Esophagus muscularis mucosa (tissue), 4 donors: ENCODE measurements around the gene YEATS4. TPM values are rescaled to one million over a fixed set of nuclear protein-coding genes. Genes with fewer than 3 reads are reported as not detected.

Source experiments
- DNase-seq: peaks from one replicate; pipeline ENCODE4 v3.0.0-alpha.2; 2017; ENCODE audit errors: extremely low spot score
- H3K27ac ChIP-seq, 4 donors: fragments of 200-600 bp; sonication (generic); replicated peaks in 1 of 4; 1 replicate in 3 of 4; 2 replicates in 1 of 4; pipeline ENCODE4 v1.5.1; 2016 to 2019; ENCODE audit warnings: mild to moderate bottlenecking in 1 of 4
- H3K27me3 ChIP-seq, 4 donors: fragments of 200-600 bp; sonication (generic); one replicate each; pipeline versions ENCODE4 v1.5.1 to v1.6.0; 2016 to 2019
- H3K36me3 ChIP-seq, 4 donors: fragments of 200-600 bp; sonication (generic); one replicate each; pipeline ENCODE4 v1.5.1; 2016 to 2019
- H3K4me1 ChIP-seq, 4 donors: fragments of 200-600 bp; sonication (generic); one replicate each; pipeline ENCODE4 v1.5.1; 2016 to 2019
- H3K4me3 ChIP-seq, 4 donors: fragments of 200-600 bp; sonication (generic); 1 replicate in 2 of 4; 2 replicates in 2 of 4; pipeline ENCODE4 v1.5.1; 2016 to 2019; ENCODE audit warnings: mild to moderate bottlenecking in 4 of 4, moderate library complexity in 1 of 4
- H3K9me3 ChIP-seq, 4 donors: fragments of 200-600 bp; sonication (generic); 1 replicate in 3 of 4; 2 replicates in 1 of 4; pipeline ENCODE4 v1.5.1; 2016 to 2019
- CTCF ChIP-seq, 3 experiments: fragments of 200-600 bp in 2 of 3; fragments of 450-650 bp in 1 of 3; sonication (generic) in 2 of 3; IDR thresholded peaks; one replicate each; pipeline ENCODE4 v1.5.1; 2017 to 2019; ENCODE audit warnings: antibody characterized with exemption in 3 of 3, mild to moderate bottlenecking in 2 of 3, moderate library complexity in 1 of 3
- EP300 ChIP-seq: sonication (generic); formaldehyde crosslinking; IDR thresholded peaks from one replicate; pipeline ENCODE4 v1.6.1; 2017; ENCODE audit warnings: antibody characterized with exemption
- POLR2A ChIP-seq: fragments of 450-650 bp; IDR thresholded peaks from one replicate; pipeline ENCODE4 v1.6.1; 2017; ENCODE audit warnings: antibody characterized with exemption, moderate library complexity, mild to moderate bottlenecking, low read depth
- POLR2AphosphoS5 ChIP-seq, 2 donors: sonication (generic); formaldehyde crosslinking; IDR thresholded peaks; one replicate each; pipeline ENCODE4 v1.6.1; 2017; ENCODE audit warnings: antibody characterized with exemption in 2 of 2
- WGBS: methylation state at CpG from one replicate; pipeline ENCODE4 v1.1.5; 2018; 5-methylcytosine and 5-hydroxymethylcytosine counted together
- intact Hi-C: fragments of 100-400 bp; cut with DNase I; formaldehyde crosslinking; loops from one replicate; pipeline ENCODE4 v1.15.1; 2023
- total RNA-seq, 4 donors: library from RNA; depleted of rRNA; stranded (reverse); fragments of >200 nt; gene quantifications; one replicate each; pipeline versions ENCODE4 v1.1.0 to v1.2.1, GENCODE V29; 2016

The YEATS4 gene
- total RNA-seq, 4 donors from 2014 or later: 5.7 to 17.6 (median 11.5) TPM

DNA sequence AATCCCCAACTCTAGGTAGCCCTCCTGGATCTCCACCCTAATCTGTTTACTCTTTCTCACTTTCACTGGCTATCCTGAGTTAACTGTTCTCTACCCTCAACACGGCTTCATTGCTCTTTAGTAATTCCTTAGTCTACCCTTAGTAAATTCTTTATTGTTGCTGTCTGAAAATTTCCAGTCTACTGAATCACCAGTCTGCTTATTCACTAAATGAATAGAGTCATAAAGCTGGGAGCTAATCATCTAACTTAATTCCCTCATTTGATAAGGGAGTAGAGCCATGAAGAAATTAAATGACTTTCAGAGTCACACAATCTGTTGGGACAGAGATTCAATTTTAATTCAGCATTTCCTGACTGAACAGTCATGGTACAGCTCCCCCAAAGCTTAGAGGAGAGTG is 36.5 kb downstream of the YEATS4 start:
- WGBS: 94% methylated on average over 1 of the region's 1 CpG
- intact Hi-C loops: no loop called here

GRCh38 chr12:69396963-69397362 is 37.4 kb downstream of the YEATS4 start:
- TF ChIP-seq CTCF (IDR thresholded peaks at IDR 0.05) (no peak), POLR2A (no peak), EP300 (no peak), POLR2AphosphoS5 (IDR thresholded peaks at IDR 0.05) (no peak)
- Histone ChIP-seq H3K27ac (no peak overlapping the region), H3K27me3 (no peaks in the 10 kb centered on the region), H3K36me3 (peaks cover 0 to 12% (median 0%) of the 10 kb centered on the region in 4 donors), H3K4me3 (no peak overlapping the region), H3K4me1 (peaks cover 0 to 6% (median 0%) of the 10 kb centered on the region in 4 donors), H3K9me3 (no peaks in the 10 kb centered on the region)
- 88% methylated on average over 3 of the region's 3 CpGs for WGBS
- intact Hi-C loops: no loop called here
- no peak for DNase-seq

More for the DNA sequence above, 36.5 kb downstream of the YEATS4 start:
- DNase-seq: no peak
- H3K36me3 ChIP-seq: peaks cover 0 to 22% (median 3%) of the 10 kb centered on the region in 4 donors
- no peaks in the 10 kb centered on the region for H3K9me3 ChIP-seq
- no peaks in the 10 kb centered on the region for H3K4me1 ChIP-seq
- no peak overlapping the region for H3K4me3 ChIP-seq
- H3K27me3 ChIP-seq: no peaks in the 10 kb centered on the region
- no peak overlapping the region for H3K27ac ChIP-seq
- TF ChIP-seq POLR2AphosphoS5 (IDR thresholded peaks at IDR 0.05) (no peak), EP300 (no peak)

- Histone ChIP-seq H3K27ac (no peak overlapping the region), H3K9me3 (no peaks in the 10 kb centered on the region), H3K36me3 (peaks cover 0 to 11% (median 0%) of the 10 kb centered on the region in 4 donors), H3K27me3 (no peaks in the 10 kb centered on the region), H3K4me1 (peaks cover 0 to 6% (median 0%) of the 10 kb centered on the region in 4 donors), H3K4me3 (no peak overlapping the region)
- intact Hi-C loops: no loop called here
- WGBS: 79% methylated on average over 3 of the region's 3 CpGs
- TF ChIP-seq POLR2AphosphoS5 (IDR thresholded peaks at IDR 0.05) (no peak), POLR2A (no peak), EP300 (no peak), CTCF (IDR thresholded peaks at IDR 0.05) (no peak)
- no peak for DNase-seq
Observed at GRCh38 chr12:69397978-69398377, 38.4 kb downstream of the YEATS4 start.

DNA sequence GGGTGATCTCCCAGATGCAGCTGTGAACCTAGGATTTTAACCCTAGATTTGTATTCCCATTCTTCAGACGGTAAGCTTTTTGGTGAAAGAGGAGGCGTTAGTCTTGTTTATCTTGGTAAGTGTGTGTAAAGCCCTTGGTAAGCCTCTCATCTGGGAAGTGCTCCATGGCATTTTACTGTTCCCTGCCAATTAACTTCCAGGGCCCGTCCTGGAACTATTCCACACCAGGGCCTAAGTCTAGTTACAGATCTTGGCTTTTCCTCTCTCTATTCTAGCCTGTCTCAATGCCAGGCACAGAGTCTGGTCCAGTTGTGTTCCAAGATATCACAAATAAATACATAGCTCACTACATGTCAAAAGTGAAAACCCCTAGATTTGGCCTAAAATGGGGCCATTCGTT is 42.4 kb downstream of the YEATS4 start:
- Histone ChIP-seq H3K4me3 (no peak overlapping the region), H3K9me3 (no peaks in the 10 kb centered on the region), H3K27me3 (no peaks in the 10 kb centered on the region), H3K36me3 (peaks cover 0 to 11% (median 0%) of the 10 kb centered on the region in 4 donors), H3K27ac (no peak overlapping the region), H3K4me1 (peaks cover 0 to 6% (median 3%) of the 10 kb centered on the region in 4 donors)
- TF ChIP-seq POLR2A: no peak
- no peak for TF ChIP-seq EP300
- no peak for TF ChIP-seq CTCF (IDR thresholded peaks at IDR 0.05)
- no peak for TF ChIP-seq POLR2AphosphoS5 (IDR thresholded peaks at IDR 0.05)
- 69% methylated on average over 4 of the region's 4 CpGs for WGBS
- DNase-seq: no peak
- intact Hi-C loops: no loop called here

GRCh38 chr12:69404851-69405565 is 45.5 kb downstream of the YEATS4 start:
- Histone ChIP-seq H3K27ac (no peak overlapping the region), H3K27me3 (no peaks in the 10 kb centered on the region), H3K4me3 (no peak overlapping the region), H3K36me3 (peaks cover 0 to 4% (median 0%) of the 10 kb centered on the region in 4 donors), H3K9me3 (no peaks in the 10 kb centered on the region), H3K4me1 (peaks cover 0 to 6% (median 3%) of the 10 kb centered on the region in 4 donors)
- intact Hi-C loops: no loop called here
- TF ChIP-seq CTCF (IDR thresholded peaks at IDR 0.05) (no peak), EP300 (no peak), POLR2A (no peak), POLR2AphosphoS5 (IDR thresholded peaks at IDR 0.05) (no peak)
- no peak for DNase-seq
- 90% methylated on average over 7 of the region's 7 CpGs for WGBS
